Epithelial cell of proximal tubule (primary cell): ENCODE measurements around the gene EIF2S2. TPM values are rescaled to one million over a fixed set of nuclear protein-coding genes. Genes with fewer than 3 reads are reported as not detected.

Experiments
- DNase-seq: peaks from one replicate; pipeline ENCODE4 v3.0.0-alpha.2; 2011; ENCODE audit warnings: low read depth
- H3K4me3 ChIP-seq: 2 replicates; pipeline ENCODE4 v1.5.1; 2011; ENCODE audit warnings: low read depth, mild to moderate bottlenecking, low read length
- total RNA-seq: library from RNA; depleted of rRNA; stranded (reverse); fragments of >200 nt; gene quantifications from 2 replicates; pipeline ENCODE4 v1.2.3, GENCODE V29; 2015
- TF ChIP-seq, protein P1 (sequence below): conservative IDR thresholded peaks from 2 replicates; pipeline ENCODE4 v1.5.1; 2012; ENCODE audit warnings: low read depth, mild to moderate bottlenecking, low read length

EIF2S2 gene
- total RNA-seq, 1 donor from 2014 or later = 103 TPM

DNA sequence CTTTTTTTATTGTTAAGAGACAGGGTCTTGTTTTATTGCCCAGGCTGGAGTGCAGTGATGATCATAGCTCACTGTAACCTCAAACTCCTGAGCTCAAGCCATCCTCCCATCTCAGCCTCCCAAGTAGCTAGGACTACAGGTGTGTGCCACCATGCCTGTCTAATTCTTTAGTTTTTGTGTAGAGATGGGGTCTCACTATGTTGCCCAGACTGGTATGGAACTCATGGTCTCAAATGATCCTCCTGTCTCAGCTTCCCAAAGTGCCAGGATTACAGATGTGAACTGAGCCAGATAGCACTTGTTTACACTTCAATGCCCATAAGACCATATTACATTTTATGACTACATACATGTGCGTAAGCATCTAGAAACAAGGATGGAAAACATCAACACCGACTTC lies 18.1 kb downstream of the EIF2S2 start:
- DNase-seq = no peak
- TF ChIP-seq, protein P1, sequence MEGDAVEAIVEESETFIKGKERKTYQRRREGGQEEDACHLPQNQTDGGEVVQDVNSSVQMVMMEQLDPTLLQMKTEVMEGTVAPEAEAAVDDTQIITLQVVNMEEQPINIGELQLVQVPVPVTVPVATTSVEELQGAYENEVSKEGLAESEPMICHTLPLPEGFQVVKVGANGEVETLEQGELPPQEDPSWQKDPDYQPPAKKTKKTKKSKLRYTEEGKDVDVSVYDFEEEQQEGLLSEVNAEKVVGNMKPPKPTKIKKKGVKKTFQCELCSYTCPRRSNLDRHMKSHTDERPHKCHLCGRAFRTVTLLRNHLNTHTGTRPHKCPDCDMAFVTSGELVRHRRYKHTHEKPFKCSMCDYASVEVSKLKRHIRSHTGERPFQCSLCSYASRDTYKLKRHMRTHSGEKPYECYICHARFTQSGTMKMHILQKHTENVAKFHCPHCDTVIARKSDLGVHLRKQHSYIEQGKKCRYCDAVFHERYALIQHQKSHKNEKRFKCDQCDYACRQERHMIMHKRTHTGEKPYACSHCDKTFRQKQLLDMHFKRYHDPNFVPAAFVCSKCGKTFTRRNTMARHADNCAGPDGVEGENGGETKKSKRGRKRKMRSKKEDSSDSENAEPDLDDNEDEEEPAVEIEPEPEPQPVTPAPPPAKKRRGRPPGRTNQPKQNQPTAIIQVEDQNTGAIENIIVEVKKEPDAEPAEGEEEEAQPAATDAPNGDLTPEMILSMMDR = no peak
- H3K4me3 ChIP-seq = no peak overlapping the region

DNA sequence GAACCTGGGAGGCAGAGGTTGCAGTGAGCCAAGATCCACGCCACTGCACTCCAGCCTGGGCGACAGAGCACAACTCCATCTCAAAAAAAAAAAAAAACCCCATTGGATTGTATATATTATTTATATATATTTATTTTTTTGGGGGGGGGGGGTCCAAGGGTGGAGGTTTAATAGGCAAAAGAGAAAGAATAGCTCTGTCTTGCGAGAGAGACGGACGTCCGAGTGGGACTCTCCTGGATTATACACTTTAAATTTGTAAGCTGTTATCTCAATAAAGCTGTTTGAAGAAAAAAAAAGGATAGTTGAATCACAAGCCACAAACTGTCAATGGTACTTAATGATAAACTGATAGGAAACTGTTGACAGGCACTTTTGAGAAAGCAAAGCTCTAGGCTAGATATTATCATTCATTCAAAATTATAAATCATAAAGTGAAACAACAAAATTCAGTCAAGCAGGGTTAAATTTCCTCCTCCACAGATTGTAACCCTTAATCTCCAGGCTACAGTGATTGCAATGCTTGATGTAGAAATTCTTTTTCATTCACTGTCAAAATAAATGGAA lies 20.3 kb downstream of the EIF2S2 start:
- TF ChIP-seq, protein P1 = no peak
- no peak for DNase-seq
- no peak overlapping the region for H3K4me3 ChIP-seq

DNA sequence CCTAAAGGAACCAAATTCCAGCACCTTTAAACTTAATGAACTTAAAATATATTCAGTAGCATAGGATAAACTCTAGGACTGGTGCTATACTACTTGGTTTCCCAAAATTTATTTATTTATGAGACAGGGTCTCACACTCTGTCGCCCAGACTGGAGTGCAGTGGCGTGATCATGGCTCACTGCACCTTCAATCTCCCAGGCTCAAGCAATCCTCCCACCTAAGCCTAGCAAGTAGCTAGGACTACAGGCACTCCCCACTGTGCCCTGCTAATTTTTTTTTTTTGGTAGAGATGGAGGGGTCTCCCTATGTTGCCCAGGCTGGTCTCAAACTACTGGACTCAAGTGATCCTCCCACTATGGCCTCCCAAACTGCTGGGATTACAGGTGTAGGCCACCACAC lies 21.4 kb downstream of the EIF2S2 start:
- DNase-seq = no peak
- TF ChIP-seq, protein P1 = no peak

DNA sequence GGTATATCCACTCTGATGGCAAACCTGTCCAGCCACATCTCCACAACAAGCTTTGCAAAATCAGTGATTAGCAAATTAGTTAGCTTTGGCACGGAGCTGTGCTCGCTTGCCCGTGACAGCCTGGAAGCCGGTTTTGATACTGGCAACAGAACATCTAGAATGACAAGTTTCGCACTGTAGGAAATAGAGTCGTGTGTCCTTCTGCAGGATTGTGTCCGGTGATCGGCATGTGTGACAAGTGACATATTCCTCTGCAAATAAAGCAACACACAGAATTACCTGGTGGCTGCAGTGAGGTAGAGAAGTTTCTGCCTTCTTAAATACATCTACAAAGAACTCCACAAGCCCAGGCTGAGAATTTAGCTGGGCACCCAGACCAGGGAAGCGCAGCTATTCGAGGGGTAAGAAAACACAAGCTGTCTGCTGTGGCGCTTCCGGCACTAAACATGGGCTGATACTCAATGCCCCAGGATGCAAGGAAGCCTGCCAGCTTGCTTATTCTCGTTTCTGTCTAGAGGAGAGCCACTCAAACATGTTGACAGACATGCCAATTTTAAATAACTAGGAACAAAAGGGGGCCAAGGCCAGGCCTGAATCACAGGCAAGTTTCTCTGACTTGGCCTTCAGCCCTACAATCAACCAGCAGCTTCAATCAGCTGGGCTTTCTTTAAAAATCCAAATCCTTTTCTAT lies 22.2 kb downstream of the EIF2S2 start:
- no peak overlapping the region for H3K4me3 ChIP-seq
- TF ChIP-seq, protein P1 = no peak
- no peak for DNase-seq

More for the DNA sequence above, 21.4 kb downstream of the EIF2S2 start:
- H3K4me3 ChIP-seq = no peak overlapping the region

DNA sequence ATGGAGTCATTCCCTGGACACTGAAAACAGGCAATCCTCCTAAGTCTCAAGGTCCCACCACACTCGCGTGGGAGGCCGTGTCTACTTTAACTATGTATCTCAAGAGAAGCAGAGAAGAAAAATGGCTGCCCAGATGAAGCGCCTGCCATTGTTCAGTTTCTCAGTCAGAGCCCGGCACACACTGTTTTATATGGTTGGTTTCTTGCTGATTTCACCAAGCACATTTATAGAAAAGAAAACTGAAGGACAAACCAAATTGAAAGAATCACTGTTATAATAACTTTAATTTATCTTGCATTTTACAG lies 22.9 kb downstream of the EIF2S2 start:
- DNase-seq = no peak
- H3K4me3 ChIP-seq = no peak overlapping the region
- TF ChIP-seq, protein P1 = no peak

DNA sequence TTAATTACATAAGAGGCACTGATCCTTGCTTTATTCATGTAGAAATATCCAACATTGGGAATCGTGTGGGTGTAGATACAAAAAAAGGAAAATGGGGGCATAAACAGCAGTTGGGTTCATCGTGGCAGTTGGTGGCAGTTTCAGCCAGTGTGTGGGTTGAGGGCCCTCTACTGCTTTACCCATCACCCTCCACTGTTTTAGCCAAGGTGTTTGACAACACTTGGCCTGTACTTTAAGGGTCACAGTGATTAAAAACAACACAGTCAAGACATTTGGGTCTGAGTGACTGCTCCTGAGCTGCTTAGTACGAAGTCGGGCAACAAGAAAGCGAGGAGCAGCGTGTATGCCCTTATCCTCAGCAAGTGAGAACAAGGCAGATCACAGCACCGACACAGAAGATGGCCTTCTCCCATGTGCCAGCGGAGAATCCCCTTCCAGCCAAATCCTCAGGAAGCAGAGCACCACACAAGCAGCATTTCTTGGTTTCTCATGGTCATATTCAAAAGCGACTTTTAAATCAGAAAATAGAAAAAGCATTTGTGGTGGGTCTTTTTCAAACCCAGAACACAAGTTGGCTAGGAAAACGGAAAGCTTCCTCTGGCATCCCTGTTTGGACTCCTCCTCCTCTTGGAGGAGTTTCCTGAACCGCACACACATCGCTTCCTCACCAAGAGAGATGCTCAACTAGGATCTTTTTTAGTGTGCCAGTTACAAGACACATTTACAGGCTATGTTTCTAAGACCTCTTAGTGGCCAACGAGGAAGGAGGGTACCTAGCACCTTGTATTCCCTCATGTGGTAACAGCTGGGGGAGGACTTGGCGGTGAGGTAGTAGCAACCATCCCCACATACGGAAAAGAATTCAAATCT lies 23.5 kb downstream of the EIF2S2 start:
- no peak for DNase-seq
- no peak overlapping the region for H3K4me3 ChIP-seq
- TF ChIP-seq, protein P1 = no peak
